NB4 (cell line): ENCODE measurements around the gene LRBA.

Experiments used
- CTCF ChIP-seq: IDR thresholded peaks from one replicate; pipeline ENCODE4 v1.5.1; 2012; ENCODE audit warnings: low read depth, low read length
- MYC ChIP-seq: IDR thresholded peaks from 2 replicates; pipeline ENCODE4 v1.6.1; 2011; ENCODE audit warnings: low read depth, low read length
- POLR2A ChIP-seq: IDR thresholded peaks from 2 replicates; pipeline ENCODE4 v1.6.1; 2011; ENCODE audit warnings: mild to moderate bottlenecking; ENCODE audit not compliant: insufficient read length; ENCODE audit errors: extremely low read depth

GRCh38 chr4:150308824-150309472 lies 706.1 kb downstream of the LRBA start:
- no peak for TF ChIP-seq CTCF
- TF ChIP-seq MYC: no peak
- no peak for TF ChIP-seq POLR2A
